SK-N-SH treated with all-trans-retinoic acid at 6 μM for 48 hours (cell line): ENCODE measurements around the gene CRISPLD2.

Experiments
- ATAC-seq: fragments of 200-7000 bp; cut with Tn5 transposase; 3 replicates; pipeline ENCODE4 v1.9.1; 2020; ENCODE audit warnings: mild to moderate bottlenecking, moderate library complexity
- ARNTL ChIP-seq: fragments of 450-650 bp; formaldehyde crosslinking; IDR thresholded peaks from 2 replicates; pipeline ENCODE4 v1.5.0; 2020; ENCODE audit warnings: low read depth, mild to moderate bottlenecking, moderate library complexity, borderline replicate concordance
- BACH2 ChIP-seq: fragments of 250-450 bp; sonication (Bioruptor Pico); IDR thresholded peaks from 2 replicates; pipeline ENCODE4 v1.9.0; 2021; ENCODE audit warnings: mild to moderate bottlenecking, borderline replicate concordance
- CREB5 ChIP-seq: fragments of 250-450 bp; sonication (Bioruptor Pico); IDR thresholded peaks from 2 replicates; pipeline ENCODE4 v1.5.1; 2020; ENCODE audit warnings: low read depth, mild to moderate bottlenecking, moderate library complexity
- CSDC2 ChIP-seq: fragments of 250-450 bp; sonication (Bioruptor Pico); IDR thresholded peaks from 2 replicates; pipeline ENCODE4 v1.5.0; 2020; ENCODE audit warnings: mild to moderate bottlenecking, moderate library complexity
- ESRRG ChIP-seq: fragments of 250-450 bp; sonication (Bioruptor Pico); IDR thresholded peaks from 2 replicates; pipeline ENCODE4 v1.6.1; 2021; ENCODE audit warnings: mild to moderate bottlenecking
- GLIS3 ChIP-seq: fragments of 250-450 bp; sonication (Bioruptor Pico); IDR thresholded peaks from 2 replicates; pipeline ENCODE4 v1.5.0; 2020; ENCODE audit warnings: mild to moderate bottlenecking, moderate library complexity
- ISL1 ChIP-seq: fragments of 250-450 bp; sonication (Bioruptor Pico); IDR thresholded peaks from 2 replicates; pipeline ENCODE4 v2.1.2; 2022; ENCODE audit warnings: mild to moderate bottlenecking, moderate library complexity
- POU6F1 ChIP-seq: fragments of 250-450 bp; sonication (Bioruptor Pico); IDR thresholded peaks from 2 replicates; pipeline ENCODE4 v1.8.0; 2021; ENCODE audit warnings: low read depth, mild to moderate bottlenecking, moderate library complexity, borderline replicate concordance
- PPARA ChIP-seq: fragments of 250-450 bp; sonication (Bioruptor Pico); IDR thresholded peaks from 2 replicates; pipeline ENCODE4 v1.5.0; 2020; ENCODE audit warnings: mild to moderate bottlenecking, borderline replicate concordance
- RARB ChIP-seq: fragments of 250-450 bp; sonication (Bioruptor Pico); IDR thresholded peaks from 2 replicates; pipeline ENCODE4 v1.8.0; 2021; ENCODE audit warnings: mild to moderate bottlenecking, moderate library complexity
- SNAI2 ChIP-seq: fragments of 250-450 bp; sonication (Bioruptor Pico); IDR thresholded peaks from 2 replicates; pipeline ENCODE4 v1.5.0; 2020; ENCODE audit warnings: mild to moderate bottlenecking, moderate library complexity
- TCF4 ChIP-seq: fragments of 250-450 bp; sonication (Bioruptor Pico); IDR thresholded peaks from 2 replicates; pipeline ENCODE4 v1.8.0; 2021; ENCODE audit warnings: mild to moderate bottlenecking, moderate library complexity, borderline replicate concordance
- TOX ChIP-seq: fragments of 250-450 bp; sonication (Bioruptor Pico); IDR thresholded peaks from 2 replicates; pipeline ENCODE4 v1.8.0; 2021; ENCODE audit warnings: mild to moderate bottlenecking, moderate library complexity, borderline replicate concordance
- ZC3H10 ChIP-seq: fragments of 250-450 bp; sonication (Bioruptor Pico); IDR thresholded peaks from 2 replicates; pipeline ENCODE4 v1.5.1; 2021; ENCODE audit warnings: mild to moderate bottlenecking, moderate library complexity
- ZFP3 ChIP-seq: fragments of 250-450 bp; sonication (Bioruptor Pico); IDR thresholded peaks from 2 replicates; pipeline ENCODE4 v1.5.0; 2020; ENCODE audit warnings: mild to moderate bottlenecking, moderate library complexity
- ZFP30 ChIP-seq: fragments of 450-650 bp; formaldehyde crosslinking; IDR thresholded peaks from 2 replicates; pipeline ENCODE4 v1.5.0; 2022; ENCODE audit warnings: mild to moderate bottlenecking, moderate library complexity
- ZNF565 ChIP-seq: fragments of 450-650 bp; formaldehyde crosslinking; conservative IDR thresholded peaks from 2 replicates; pipeline ENCODE4 v1.5.0; 2020; ENCODE audit warnings: low read depth, mild to moderate bottlenecking, moderate library complexity
- ZNF70 ChIP-seq: fragments of 450-650 bp; formaldehyde crosslinking; IDR thresholded peaks from 2 replicates; pipeline ENCODE4 v1.5.0; 2020; ENCODE audit warnings: mild to moderate bottlenecking, moderate library complexity
- ZNF8 ChIP-seq: fragments of 450-650 bp; formaldehyde crosslinking; IDR thresholded peaks from 2 replicates; pipeline ENCODE4 v1.5.0; 2020; ENCODE audit warnings: mild to moderate bottlenecking, moderate library complexity
- TF ChIP-seq, protein P1 (sequence below): fragments of 250-450 bp; sonication (Bioruptor Pico); IDR thresholded peaks from 2 replicates; pipeline ENCODE4 v1.8.0; 2020; ENCODE audit warnings: mild to moderate bottlenecking, moderate library complexity, borderline replicate concordance
- TF ChIP-seq, protein P2 (sequence below): fragments of 250-450 bp; sonication (Bioruptor Pico); IDR thresholded peaks from 2 replicates; pipeline ENCODE4 v1.5.1; 2021; ENCODE audit warnings: mild to moderate bottlenecking, moderate library complexity
- TF ChIP-seq, protein P3 (sequence below): fragments of 250-450 bp; sonication (Bioruptor Pico); IDR thresholded peaks from 2 replicates; pipeline ENCODE4 v1.5.0; 2020; ENCODE audit warnings: mild to moderate bottlenecking, moderate library complexity

Gene CRISPLD2

DNA sequence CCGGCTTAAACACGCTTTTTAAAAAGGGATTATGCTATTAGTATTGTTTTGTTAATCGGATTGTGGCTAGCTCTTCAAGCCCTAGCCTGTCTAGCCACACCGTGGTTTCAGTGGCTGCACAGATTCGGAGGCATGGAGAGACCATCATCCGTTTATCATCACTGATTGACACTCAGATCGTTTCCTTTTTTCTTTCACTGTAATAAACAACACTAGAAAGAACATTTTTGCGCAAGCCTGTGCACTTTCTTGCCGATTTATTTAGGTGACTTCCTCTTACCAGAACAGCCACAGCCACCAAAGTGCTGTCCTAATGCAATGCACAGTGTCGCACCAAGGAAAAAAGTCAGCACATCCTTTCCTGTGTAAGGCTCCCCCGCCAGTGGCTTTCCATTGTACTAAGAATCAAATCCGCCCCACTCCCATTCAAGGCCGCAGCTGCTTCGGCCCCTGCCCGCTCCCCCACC, 78.2 kb downstream of the CRISPLD2 start:
- no peak for ATAC-seq
- TF ChIP-seq BACH2 (CRISPR knock-in tag): no peak
- no peak for TF ChIP-seq CSDC2 (CRISPR knock-in tag)
- TF ChIP-seq RARB: no peak
- TF ChIP-seq TOX (CRISPR knock-in tag): no peak
- TF ChIP-seq ZFP30 (CRISPR knock-in tag): no peak
- no peak for TF ChIP-seq CREB5 (CRISPR knock-in tag)
- TF ChIP-seq ISL1 (CRISPR knock-in tag): no peak
- TF ChIP-seq GLIS3 (CRISPR knock-in tag): no peak
- TF ChIP-seq SNAI2 (CRISPR knock-in tag): no peak
- TF ChIP-seq ZFP3: no peak
- TF ChIP-seq, protein P1, sequence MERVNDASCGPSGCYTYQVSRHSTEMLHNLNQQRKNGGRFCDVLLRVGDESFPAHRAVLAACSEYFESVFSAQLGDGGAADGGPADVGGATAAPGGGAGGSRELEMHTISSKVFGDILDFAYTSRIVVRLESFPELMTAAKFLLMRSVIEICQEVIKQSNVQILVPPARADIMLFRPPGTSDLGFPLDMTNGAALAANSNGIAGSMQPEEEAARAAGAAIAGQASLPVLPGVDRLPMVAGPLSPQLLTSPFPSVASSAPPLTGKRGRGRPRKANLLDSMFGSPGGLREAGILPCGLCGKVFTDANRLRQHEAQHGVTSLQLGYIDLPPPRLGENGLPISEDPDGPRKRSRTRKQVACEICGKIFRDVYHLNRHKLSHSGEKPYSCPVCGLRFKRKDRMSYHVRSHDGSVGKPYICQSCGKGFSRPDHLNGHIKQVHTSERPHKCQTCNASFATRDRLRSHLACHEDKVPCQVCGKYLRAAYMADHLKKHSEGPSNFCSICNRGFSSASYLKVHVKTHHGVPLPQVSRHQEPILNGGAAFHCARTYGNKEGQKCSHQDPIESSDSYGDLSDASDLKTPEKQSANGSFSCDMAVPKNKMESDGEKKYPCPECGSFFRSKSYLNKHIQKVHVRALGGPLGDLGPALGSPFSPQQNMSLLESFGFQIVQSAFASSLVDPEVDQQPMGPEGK (CRISPR knock-in tag): no peak
- TF ChIP-seq ZNF70: no peak
- TF ChIP-seq POU6F1: no peak
- TF ChIP-seq, protein P2, sequence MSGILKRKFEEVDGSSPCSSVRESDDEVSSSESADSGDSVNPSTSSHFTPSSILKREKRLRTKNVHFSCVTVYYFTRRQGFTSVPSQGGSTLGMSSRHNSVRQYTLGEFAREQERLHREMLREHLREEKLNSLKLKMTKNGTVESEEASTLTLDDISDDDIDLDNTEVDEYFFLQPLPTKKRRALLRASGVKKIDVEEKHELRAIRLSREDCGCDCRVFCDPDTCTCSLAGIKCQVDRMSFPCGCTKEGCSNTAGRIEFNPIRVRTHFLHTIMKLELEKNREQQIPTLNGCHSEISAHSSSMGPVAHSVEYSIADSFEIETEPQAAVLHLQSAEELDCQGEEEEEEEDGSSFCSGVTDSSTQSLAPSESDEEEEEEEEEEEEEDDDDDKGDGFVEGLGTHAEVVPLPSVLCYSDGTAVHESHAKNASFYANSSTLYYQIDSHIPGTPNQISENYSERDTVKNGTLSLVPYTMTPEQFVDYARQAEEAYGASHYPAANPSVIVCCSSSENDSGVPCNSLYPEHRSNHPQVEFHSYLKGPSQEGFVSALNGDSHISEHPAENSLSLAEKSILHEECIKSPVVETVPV (CRISPR knock-in tag): no peak
- TF ChIP-seq ARNTL (CRISPR knock-in tag): no peak
- no peak for TF ChIP-seq TCF4
- TF ChIP-seq ZC3H10: no peak
- no peak for TF ChIP-seq PPARA (CRISPR knock-in tag)

GRCh38 chr16:84898447-84898846, 78.7 kb downstream of the CRISPLD2 start:
- ATAC-seq: no peak

DNA sequence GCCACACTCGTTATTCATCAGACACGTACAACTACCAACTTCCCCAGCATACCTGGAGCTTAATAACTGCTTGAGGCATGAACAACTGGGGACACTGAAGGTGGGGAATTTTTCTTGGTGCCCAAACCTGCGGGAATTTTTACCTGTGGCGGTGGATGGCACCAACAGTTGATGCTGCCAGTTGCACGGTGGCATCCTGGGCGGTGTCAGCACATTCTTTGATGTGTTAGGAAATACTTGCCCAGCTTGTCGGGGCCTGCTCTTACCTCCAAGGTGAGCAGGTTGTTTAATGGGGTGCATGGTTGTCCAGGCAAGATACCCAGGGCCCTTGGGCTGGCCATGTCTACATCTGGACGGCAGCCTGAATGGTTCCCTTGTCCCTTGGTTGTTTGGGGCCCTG, 79.6 kb downstream of the CRISPLD2 start:
- TF ChIP-seq ZNF70 (no peak), TOX (CRISPR knock-in tag) (no peak), GLIS3 (CRISPR knock-in tag) (no peak), ISL1 (CRISPR knock-in tag) (no peak)
- no peak for ATAC-seq

More at GRCh38 chr16:84898447-84898846, 78.7 kb downstream of the CRISPLD2 start:
- TF ChIP-seq ZFP3 (no peak), ZC3H10 (no peak)
- TF ChIP-seq, all 23 proteins: peak for 0

GRCh38 chr16:84905965-84906460, 86.2 kb downstream of the CRISPLD2 start:
- no peak for TF ChIP-seq SNAI2 (CRISPR knock-in tag)
- no peak for ATAC-seq

- TF ChIP-seq BACH2 (CRISPR knock-in tag): no peak
- no peak for TF ChIP-seq ESRRG (CRISPR knock-in tag)
- TF ChIP-seq GLIS3 (CRISPR knock-in tag): no peak
- TF ChIP-seq CREB5 (CRISPR knock-in tag): no peak
- TF ChIP-seq TCF4: no peak
- TF ChIP-seq ZNF8 (CRISPR knock-in tag): no peak
- no peak for TF ChIP-seq ZC3H10
- TF ChIP-seq PPARA (CRISPR knock-in tag): no peak
- TF ChIP-seq, protein P3, sequence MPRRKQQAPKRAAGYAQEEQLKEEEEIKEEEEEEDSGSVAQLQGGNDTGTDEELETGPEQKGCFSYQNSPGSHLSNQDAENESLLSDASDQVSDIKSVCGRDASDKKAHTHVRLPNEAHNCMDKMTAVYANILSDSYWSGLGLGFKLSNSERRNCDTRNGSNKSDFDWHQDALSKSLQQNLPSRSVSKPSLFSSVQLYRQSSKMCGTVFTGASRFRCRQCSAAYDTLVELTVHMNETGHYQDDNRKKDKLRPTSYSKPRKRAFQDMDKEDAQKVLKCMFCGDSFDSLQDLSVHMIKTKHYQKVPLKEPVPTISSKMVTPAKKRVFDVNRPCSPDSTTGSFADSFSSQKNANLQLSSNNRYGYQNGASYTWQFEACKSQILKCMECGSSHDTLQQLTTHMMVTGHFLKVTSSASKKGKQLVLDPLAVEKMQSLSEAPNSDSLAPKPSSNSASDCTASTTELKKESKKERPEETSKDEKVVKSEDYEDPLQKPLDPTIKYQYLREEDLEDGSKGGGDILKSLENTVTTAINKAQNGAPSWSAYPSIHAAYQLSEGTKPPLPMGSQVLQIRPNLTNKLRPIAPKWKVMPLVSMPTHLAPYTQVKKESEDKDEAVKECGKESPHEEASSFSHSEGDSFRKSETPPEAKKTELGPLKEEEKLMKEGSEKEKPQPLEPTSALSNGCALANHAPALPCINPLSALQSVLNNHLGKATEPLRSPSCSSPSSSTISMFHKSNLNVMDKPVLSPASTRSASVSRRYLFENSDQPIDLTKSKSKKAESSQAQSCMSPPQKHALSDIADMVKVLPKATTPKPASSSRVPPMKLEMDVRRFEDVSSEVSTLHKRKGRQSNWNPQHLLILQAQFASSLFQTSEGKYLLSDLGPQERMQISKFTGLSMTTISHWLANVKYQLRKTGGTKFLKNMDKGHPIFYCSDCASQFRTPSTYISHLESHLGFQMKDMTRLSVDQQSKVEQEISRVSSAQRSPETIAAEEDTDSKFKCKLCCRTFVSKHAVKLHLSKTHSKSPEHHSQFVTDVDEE (CRISPR knock-in tag): no peak
- TF ChIP-seq ZFP3: no peak
- no peak for TF ChIP-seq ZNF565 (CRISPR knock-in tag)
- no peak for TF ChIP-seq TOX (CRISPR knock-in tag)
Measured at GRCh38 chr16:84907051-84907450, 87.3 kb downstream of the CRISPLD2 start.

More at GRCh38 chr16:84907051-84907450, 87.3 kb downstream of the CRISPLD2 start:
- ATAC-seq: no peak
